HEK293T (cell line): ENCODE measurements around the gene COLEC11.

ENCODE experiments used
- CTCF ChIA-PET: fragments of 350-600 bp; formaldehyde crosslinking; extraction: SDS; loops from one replicate; lab custom pipeline; 2021; ENCODE audit warnings: antibody characterized with exemption, inconsistent platforms; lab: Yijun Ruan, JAX
- POLR2A ChIA-PET: fragments of 350-600 bp; formaldehyde crosslinking; extraction: SDS; loops from one replicate; lab custom pipeline; 2020; ENCODE audit warnings: antibody characterized with exemption, inconsistent platforms; lab: Yijun Ruan, JAX
- DNase-seq: peaks from one replicate; pipeline ENCODE4 v3.0.0; 2012; ENCODE audit warnings: mixed read lengths; ENCODE audit errors: extremely low spot score
- ARNT ChIP-seq: fragments of 450-650 bp; IDR thresholded peaks from 2 replicates; pipeline ENCODE4 v1.6.1; 2017; ENCODE audit warnings: mild to moderate bottlenecking
- BHLHE40 ChIP-seq: fragments of 450-650 bp; IDR thresholded peaks from 2 replicates; pipeline ENCODE4 v1.6.1; 2016; ENCODE audit warnings: mild to moderate bottlenecking, moderate library complexity, borderline replicate concordance
- CTBP1 ChIP-seq: fragments of 450-650 bp; IDR thresholded peaks from 2 replicates; pipeline ENCODE4 v1.6.1; 2016; ENCODE audit warnings: borderline replicate concordance
- ELF4 ChIP-seq: fragments of 450-650 bp; IDR thresholded peaks from 2 replicates; pipeline ENCODE4 v1.6.1; 2017; ENCODE audit warnings: antibody characterized with exemption
- FOXA1 ChIP-seq: fragments of 450-650 bp; IDR thresholded peaks from 2 replicates; pipeline ENCODE4 v1.6.1; 2016; ENCODE audit warnings: mild to moderate bottlenecking
- FOXK2 ChIP-seq: fragments of 450-650 bp; IDR thresholded peaks from 2 replicates; pipeline ENCODE4 v1.6.1; 2016; ENCODE audit warnings: mild to moderate bottlenecking
- FOXM1 ChIP-seq: fragments of 450-650 bp; IDR thresholded peaks from 2 replicates; pipeline ENCODE4 v1.6.1; 2017; ENCODE audit warnings: mild to moderate bottlenecking, borderline replicate concordance
- HDGF ChIP-seq: fragments of 450-650 bp; IDR thresholded peaks from 2 replicates; pipeline ENCODE4 v1.6.1; 2017; ENCODE audit warnings: antibody characterized with exemption, borderline replicate concordance
- L3MBTL2 ChIP-seq: fragments of 450-650 bp; conservative IDR thresholded peaks from 2 replicates; pipeline ENCODE4 v1.6.1; 2016; ENCODE audit warnings: mild to moderate bottlenecking
- LEF1 ChIP-seq: fragments of 450-650 bp; IDR thresholded peaks from 2 replicates; pipeline ENCODE4 v1.6.1; 2017; ENCODE audit warnings: mild to moderate bottlenecking, borderline replicate concordance
- NFRKB ChIP-seq: fragments of 450-650 bp; IDR thresholded peaks from 2 replicates; pipeline ENCODE4 v1.6.1; 2016; ENCODE audit warnings: mild to moderate bottlenecking, moderate library complexity
- PKNOX1 ChIP-seq: fragments of 450-650 bp; IDR thresholded peaks from 2 replicates; pipeline ENCODE4 v1.6.1; 2016
- SP1 ChIP-seq: fragments of 450-650 bp; IDR thresholded peaks from 2 replicates; pipeline ENCODE4 v1.6.1; 2017
- SUZ12 ChIP-seq: fragments of 450-650 bp; IDR thresholded peaks from 2 replicates; pipeline ENCODE4 v1.6.1; 2016; ENCODE audit warnings: mild to moderate bottlenecking
- TARDBP ChIP-seq: fragments of 450-650 bp; IDR thresholded peaks from 2 replicates; pipeline ENCODE4 v1.6.1; 2016
- ZNF384 ChIP-seq: fragments of 450-650 bp; IDR thresholded peaks from 2 replicates; pipeline ENCODE4 v1.6.1; 2016

Gene COLEC11

GRCh38 chr2:3645745-3646389, 51.0 kb downstream of the COLEC11 start:
- ChIA-PET CTCF (no interaction called here), POLR2A (no interaction called here)

GRCh38 chr2:3646446-3646845, 51.5 kb downstream of the COLEC11 start:
- DNase-seq, result no peak
- POLR2A ChIA-PET, result no interaction called here
- no peak for TF ChIP-seq ARNT
- TF ChIP-seq BHLHE40, result no peak
- CTCF ChIA-PET, result no interaction called here

More at GRCh38 chr2:3645745-3646389, 51.0 kb downstream of the COLEC11 start:
- no peak for TF ChIP-seq TARDBP
- TF ChIP-seq SUZ12, result no peak
- no peak for TF ChIP-seq SP1
- TF ChIP-seq FOXK2, result no peak
- TF ChIP-seq NFRKB, result no peak
- TF ChIP-seq L3MBTL2, result no peak
- no peak for TF ChIP-seq LEF1
- no peak for DNase-seq

- no peak for TF ChIP-seq SP1
- DNase-seq, result no peak
- ChIA-PET CTCF (no interaction called here), POLR2A (no interaction called here)
These were observed 52.3 kb downstream of the COLEC11 start for GRCh38 chr2:3647246-3647645.

- ChIA-PET CTCF (interaction anchor here (0.6 kb wide), 1 partner anchor 673 kb away, joined by 3 read pairs; no protein-coding TSS in a partner anchor), POLR2A (no interaction called here)
- DNase-seq, result no peak
- TF ChIP-seq ZNF384, result no peak
- no peak for TF ChIP-seq FOXM1
- TF ChIP-seq NFRKB, result no peak
- no peak for TF ChIP-seq FOXK2
- TF ChIP-seq ARNT, result no peak
- no peak for TF ChIP-seq LEF1
- no peak for TF ChIP-seq L3MBTL2
- TF ChIP-seq HDGF, result no peak
- TF ChIP-seq BHLHE40, result no peak
These were observed 53.1 kb downstream of the COLEC11 start for GRCh38 chr2:3647831-3648651.

GRCh38 chr2:3648652-3649177, 53.8 kb downstream of the COLEC11 start:
- TF ChIP-seq FOXA1 (no peak), CTBP1 (no peak), LEF1 (no peak), SUZ12 (no peak), FOXK2 (no peak), NFRKB (no peak), ZNF384 (no peak), PKNOX1 (no peak), ELF4 (no peak), HDGF (no peak)
- no peak for DNase-seq
- CTCF ChIA-PET, result no interaction called here
- POLR2A ChIA-PET, result no interaction called here

- CTCF ChIA-PET, result interaction anchor here (0.7 kb wide), 1 partner anchor 227 kb away, joined by 3 read pairs; no protein-coding TSS in a partner anchor
These were observed 54.7 kb downstream of the COLEC11 start for GRCh38 chr2:3649581-3649980.

GRCh38 chr2:3650140-3650920, 55.4 kb downstream of the COLEC11 start:
- DNase-seq, result no peak
- TF ChIP-seq BHLHE40, result no peak
- TF ChIP-seq PKNOX1, result no peak
- TF ChIP-seq SUZ12, result no peak
- TF ChIP-seq CTBP1, result no peak
- no peak for TF ChIP-seq ARNT
- TF ChIP-seq FOXM1, result no peak
- no peak for TF ChIP-seq ELF4
- TF ChIP-seq ZNF384, result no peak
- TF ChIP-seq L3MBTL2, result no peak
- no peak for TF ChIP-seq FOXA1
- ChIA-PET POLR2A (interaction anchor here (1.3 kb wide), 1 partner anchor 92 kb away, joined by 4 read pairs; the partner anchor contains the start of gene RNASEH1), CTCF (interaction anchor here (0.7 kb wide), 1 partner anchor 227 kb away, joined by 3 read pairs; no protein-coding TSS in a partner anchor)

More at GRCh38 chr2:3649581-3649980, 54.7 kb downstream of the COLEC11 start:
- TF ChIP-seq HDGF, result no peak
- TF ChIP-seq SP1, result no peak
- no peak for TF ChIP-seq CTBP1
- POLR2A ChIA-PET, result no interaction called here
- DNase-seq, result no peak
